H1 (cell line): ENCODE results near the gene CLBA1. TPM values are rescaled to one million over a fixed set of nuclear protein-coding genes. Genes with fewer than 3 reads are reported as not detected.

Experiments
- CTCF ChIA-PET: fragments of 300-600 bp; sonication (Branson Sonifier 250); formaldehyde crosslinking; loops from one replicate; lab custom pipeline; 2021; ENCODE audit not compliant: partially characterized antibody; lab: Charles Lee
- POLR2A ChIA-PET: fragments of 300-600 bp; sonication (Branson Sonifier 250); formaldehyde crosslinking; loops from one replicate; lab custom pipeline; 2021; ENCODE audit warnings: inconsistent platforms; ENCODE audit not compliant: partially characterized antibody; lab: Charles Lee
- DNase-seq, 2 experiments: peaks; one replicate each; pipeline versions ENCODE4 v3.0.0 to v3.0.0-alpha.2; 2010 to 2022; ENCODE audit warnings: low spot score in 2 of 2, low read depth in 1 of 2, mixed read lengths in 1 of 2
- FAIRE-seq: peaks from 2 replicates; lab custom pipeline; 2011; peaks lifted over from hg19 to GRCh38; lab: Jason Lieb, UNC
- H2AFZ ChIP-seq: 2 replicates; pipeline ENCODE4 v1.8.1; 2012; ENCODE audit warnings: low read length, inconsistent platforms
- H2AK5ac ChIP-seq: 2 replicates; pipeline ENCODE4 v1.6.1; 2013; ENCODE audit warnings: low read depth, low read length
- H2BK120ac ChIP-seq: replicated peaks from 2 replicates; pipeline ENCODE3; 2013; ENCODE audit warnings: low read depth, low read length, inconsistent platforms
- H2BK12ac ChIP-seq: 2 replicates; pipeline ENCODE4 v1.6.1; 2013; ENCODE audit warnings: low read depth, low read length
- H2BK15ac ChIP-seq: 2 replicates; pipeline ENCODE4 v1.6.1; 2013; ENCODE audit warnings: low read length
- H2BK20ac ChIP-seq: 2 replicates; pipeline ENCODE4 v1.6.1; 2013; ENCODE audit warnings: low read length
- H2BK5ac ChIP-seq: 2 replicates; pipeline ENCODE4 v1.6.1; 2013; ENCODE audit warnings: low read depth, low read length
- H3K14ac ChIP-seq: 2 replicates; pipeline ENCODE4 v1.6.1; 2013; ENCODE audit warnings: inconsistent platforms; ENCODE audit not compliant: insufficient read length
- H3K18ac ChIP-seq: 2 replicates; pipeline ENCODE4 v1.6.1; 2013; ENCODE audit warnings: low read length; ENCODE audit errors: extremely low read depth
- H3K23ac ChIP-seq: 2 replicates; pipeline ENCODE4 v1.6.1; 2013; ENCODE audit warnings: inconsistent platforms; ENCODE audit not compliant: insufficient read length
- H3K23me2 ChIP-seq: 2 replicates; pipeline ENCODE4 v1.6.1; 2013; ENCODE audit warnings: low read depth, low read length
- H3K27ac ChIP-seq: 2 replicates; pipeline ENCODE4 v1.6.1; 2011; ENCODE audit warnings: low read depth, low read length, inconsistent platforms
- H3K27me3 ChIP-seq, 4 experiments: replicated peaks in 1 of 4; 1 replicate in 1 of 4; 2 replicates in 3 of 4; pipeline versions ENCODE4 v1.6.1 to v1.8.1; 2011 to 2013; ENCODE audit warnings: low read length in 3 of 4, mild to moderate bottlenecking in 3 of 4, inconsistent platforms in 2 of 4, mixed read lengths in 2 of 4, moderate library complexity in 1 of 4; ENCODE audit not compliant: control insufficient read depth in 3 of 4, insufficient read depth in 3 of 4; ENCODE audit errors: extremely low read depth in 1 of 4
- H3K36me3 ChIP-seq, 4 experiments: 2 replicates each; pipeline versions ENCODE4 v1.6.1 to v1.8.1; 2011 to 2013; ENCODE audit warnings: mild to moderate bottlenecking in 4 of 4, low read length in 3 of 4, moderate library complexity in 2 of 4, control low read depth in 1 of 4, inconsistent platforms in 1 of 4; ENCODE audit not compliant: insufficient read depth in 4 of 4, control insufficient read depth in 2 of 4
- H3K4ac ChIP-seq: replicated peaks from 2 replicates; pipeline ENCODE3; 2013; ENCODE audit warnings: low read length, low read depth, mixed read lengths, inconsistent platforms; ENCODE audit not compliant: insufficient read length
- H3K4me1 ChIP-seq, 4 experiments: replicated peaks in 1 of 4; 1 replicate in 1 of 4; 2 replicates in 3 of 4; pipeline versions ENCODE4 v1.6.1 to v1.8.1; 2011 to 2013; ENCODE audit warnings: low read length in 3 of 4, inconsistent platforms in 2 of 4, mixed read lengths in 1 of 4; ENCODE audit not compliant: insufficient read depth in 4 of 4, control insufficient read depth in 3 of 4
- H3K4me2 ChIP-seq, 2 experiments: 2 replicates each; pipeline versions ENCODE4 v1.6.1 to v1.8.1; 2011 to 2013; ENCODE audit warnings: low read depth in 2 of 2, low read length in 2 of 2, control low read depth in 1 of 2, inconsistent platforms in 1 of 2, mild to moderate bottlenecking in 1 of 2; ENCODE audit not compliant: insufficient read depth in 1 of 2
- H3K4me3 ChIP-seq, 4 experiments: fragments of 200-600, 300-600 bp in 1 of 4; sonication (generic), shearing (Covaris generic), sonication (Bioruptor Twin) in 1 of 4; 2 replicates each; pipeline versions ENCODE4 v1.5.1 to v1.8.1; 2011 to 2016; ENCODE audit warnings: low read length in 4 of 4, low read depth in 3 of 4, control low read depth in 2 of 4, inconsistent platforms in 2 of 4, mild to moderate bottlenecking in 2 of 4, mixed read lengths in 1 of 4, moderate library complexity in 1 of 4; ENCODE audit not compliant: insufficient read depth in 2 of 4; ENCODE audit errors: extremely low read depth in 1 of 4
- H3K56ac ChIP-seq: replicated peaks from 2 replicates; pipeline ENCODE3; 2013; ENCODE audit warnings: low read depth, mild to moderate bottlenecking, mixed read lengths, low read length, inconsistent platforms; ENCODE audit not compliant: insufficient read length
- H3K79me1 ChIP-seq: 2 replicates; pipeline ENCODE4 v1.6.1; 2013; ENCODE audit warnings: low read depth, low read length, control low read depth
- H3K79me2 ChIP-seq, 2 experiments: 2 replicates each; pipeline versions ENCODE4 v1.6.1 to v1.8.1; 2012 to 2013; ENCODE audit warnings: low read length in 2 of 2, mild to moderate bottlenecking in 2 of 2, inconsistent platforms in 1 of 2; ENCODE audit not compliant: insufficient read depth in 2 of 2, control insufficient read depth in 1 of 2
- H3K9ac ChIP-seq, 4 experiments: replicated peaks in 1 of 4; 1 replicate in 1 of 4; 2 replicates in 3 of 4; pipeline versions ENCODE4 v1.6.1 to v1.8.1; 2011 to 2013; ENCODE audit warnings: low read depth in 3 of 4, low read length in 3 of 4, control low read depth in 2 of 4, mild to moderate bottlenecking in 2 of 4, moderate library complexity in 2 of 4, inconsistent platforms in 1 of 4; ENCODE audit errors: extremely low read depth in 1 of 4
- H3K9me3 ChIP-seq, 2 experiments: 2 replicates each; pipeline versions ENCODE4 v1.6.1 to v1.8.1; 2012 to 2013; ENCODE audit warnings: mild to moderate bottlenecking in 2 of 2, moderate library complexity in 2 of 2, control low read depth in 1 of 2, inconsistent platforms in 1 of 2, low read depth in 1 of 2, low read length in 1 of 2, mixed read lengths in 1 of 2; ENCODE audit not compliant: insufficient read depth in 2 of 2
- H4K20me1 ChIP-seq, 2 experiments: replicated peaks in 1 of 2; 2 replicates each; pipeline versions ENCODE3 to v1.8.1; 2011 to 2013; ENCODE audit warnings: inconsistent platforms in 2 of 2, low read length in 2 of 2, mild to moderate bottlenecking in 1 of 2; ENCODE audit not compliant: insufficient read depth in 2 of 2, control insufficient read depth in 1 of 2
- H4K5ac ChIP-seq: 2 replicates; pipeline ENCODE4 v1.6.1; 2013; ENCODE audit warnings: low read length, low read depth, mixed read lengths, inconsistent platforms; ENCODE audit not compliant: insufficient read length
- H4K8ac ChIP-seq: 2 replicates; pipeline ENCODE4 v1.8.0; 2013; ENCODE audit warnings: mild to moderate bottlenecking, moderate library complexity, low read length, inconsistent platforms; ENCODE audit not compliant: insufficient read depth; ENCODE audit errors: extremely low read depth
- H4K91ac ChIP-seq: replicated peaks from 2 replicates; pipeline ENCODE3; 2013; ENCODE audit warnings: low read length, mixed read lengths, inconsistent platforms; ENCODE audit not compliant: insufficient read length
- CBX8 ChIP-seq: fragments of 300-800, 300-1000 bp; sonication (generic); IDR thresholded peaks from 2 replicates; pipeline ENCODE4 v1.7.1; 2016; ENCODE audit warnings: low read depth, low read length, borderline replicate concordance
- CEBPB ChIP-seq: IDR thresholded peaks from 2 replicates; pipeline ENCODE4 v1.6.1; 2012; ENCODE audit warnings: low read depth, low read length
- CHD2 ChIP-seq: IDR thresholded peaks from 2 replicates; pipeline ENCODE4 v1.6.1; 2012; ENCODE audit warnings: low read length, improper control_type of control experiment
- CREB1 ChIP-seq: IDR thresholded peaks from 2 replicates; pipeline ENCODE4 v1.6.1; 2012; ENCODE audit warnings: inconsistent platforms
- CTBP2 ChIP-seq: IDR thresholded peaks from 2 replicates; pipeline ENCODE4 v1.7.0; 2011; ENCODE audit warnings: borderline replicate concordance, mild to moderate bottlenecking, moderate library complexity, mixed read lengths, low read length; ENCODE audit not compliant: insufficient read depth, insufficient read length
- HDAC2 ChIP-seq, 2 experiments: fragments of 300-600 bp in 1 of 2; sonication (generic) in 1 of 2; IDR thresholded peaks; 2 replicates each; pipeline ENCODE4 v1.6.1; 2011 to 2012; ENCODE audit warnings: low read depth in 2 of 2, low read length in 2 of 2, mild to moderate bottlenecking in 2 of 2, moderate library complexity in 2 of 2, borderline replicate concordance in 1 of 2, inconsistent platforms in 1 of 2
- PHF8 ChIP-seq: fragments of 200-600 bp; sonication (generic); conservative IDR thresholded peaks from 2 replicates; pipeline ENCODE4 v1.7.1; 2012; ENCODE audit warnings: low read depth, mild to moderate bottlenecking, inconsistent platforms, low read length, moderate library complexity
- POLR2A ChIP-seq, 2 experiments: IDR thresholded peaks; 1 replicate in 1 of 2; 2 replicates in 1 of 2; pipeline ENCODE4 v1.6.1; 2011; ENCODE audit warnings: low read depth in 2 of 2, low read length in 2 of 2, mild to moderate bottlenecking in 2 of 2; ENCODE audit errors: control extremely low read depth in 1 of 2
- SIN3A ChIP-seq, 2 experiments: IDR thresholded peaks in 1 of 2; conservative IDR thresholded peaks in 1 of 2; 2 replicates each; pipeline ENCODE4 v1.6.1; 2011 to 2012; ENCODE audit warnings: low read length in 2 of 2, improper control_type of control experiment in 1 of 2, low read depth in 1 of 2, mild to moderate bottlenecking in 1 of 2
- SIRT6 ChIP-seq: IDR thresholded peaks from one replicate; pipeline ENCODE4 v1.7.1; 2012; ENCODE audit warnings: low read length, inconsistent platforms
- TAF7 ChIP-seq: optimal IDR thresholded peaks from 2 replicates; pipeline ENCODE3; 2011; ENCODE audit warnings: low read depth, mild to moderate bottlenecking, inconsistent platforms, low read length, moderate library complexity, borderline replicate concordance
- WGBS, 2 experiments: shearing (Covaris generic) in 1 of 2; methylation state at CpG; one replicate each; pipeline versions ENCODE4 v1.1.6 to v1.1.7; 2013 to 2015; ENCODE audit warnings: low lambda C conversion rate in 2 of 2, mixed read lengths in 2 of 2, inconsistent platforms in 1 of 2, low coverage in 1 of 2, missing lambda C conversion rate in 1 of 2; ENCODE audit not compliant: insufficient replicate concordance in 2 of 2, insufficient coverage in 1 of 2, insufficient read length in 1 of 2; ENCODE audit errors: extremely low coverage in 1 of 2, missing lambda C conversion rate in 1 of 2; 5-methylcytosine and 5-hydroxymethylcytosine counted together
- polyA plus RNA-seq, 7 experiments: library from polyadenylated mRNA; depleted of rRNA in 3 of 7; stranded (reverse) in 5 of 7; unstranded in 2 of 7; fragments of >200 nt in 5 of 7; fragments of 200-250 nt in 2 of 7; gene quantifications; 1 replicate in 5 of 7; 2 replicates in 1 of 7; 4 replicates in 1 of 7; pipeline versions ENCODE4 v1.2.1 to v1.2.3, GENCODE V29; 2011 to 2013; ENCODE audit warnings: missing spikeins in 2 of 7, mixed read lengths in 2 of 7
- total RNA-seq: library from RNA; stranded (reverse); fragmentation: NEBNext Ultra II Directional; extraction: Animal tissue kit (Norgen Biotek cat#: 25700); gene quantifications from 2 replicates; pipeline ENCODE4 v1.2.1, GENCODE V29; 2021
- TF ChIP-seq, protein P1 (sequence below): IDR thresholded peaks from 2 replicates; pipeline ENCODE4 v1.6.1; 2011; ENCODE audit warnings: low read length, improper control_type of control experiment
- TF ChIP-seq, protein P2 (sequence below): IDR thresholded peaks from 2 replicates; pipeline ENCODE4 v1.6.1; 2012; ENCODE audit warnings: inconsistent platforms

CLBA1 gene
- total and polyA plus RNA-seq, 2 of the 8 experiments (the other 6 are each of a cell fraction or from before 2014, with no cell fraction given), result 1.6 to 2.4 TPM

DNA sequence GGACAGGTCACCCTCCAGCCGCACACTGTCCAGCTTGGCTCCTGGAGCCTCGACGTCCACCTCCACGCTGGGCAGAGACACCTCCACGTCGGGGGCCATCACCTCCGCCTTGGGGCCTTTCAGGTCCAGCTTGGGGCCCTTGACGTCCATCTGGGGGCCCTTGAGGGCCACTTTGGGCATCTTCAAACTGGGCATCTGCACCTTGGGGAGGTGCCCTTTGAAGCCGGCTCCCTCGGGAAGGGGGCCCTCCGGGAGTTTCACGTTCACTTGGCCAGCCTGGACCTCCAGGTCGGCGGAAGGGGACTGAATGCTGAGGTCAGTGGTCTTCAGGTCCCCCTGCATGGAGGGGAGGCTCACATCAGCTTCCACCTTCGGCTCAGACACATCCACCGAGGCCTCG, 35.6 kb upstream of the CLBA1 start:
- Histone ChIP-seq H3K79me1 (no peaks in the 10 kb centered on the region), H3K14ac (no peak overlapping the region), H3K36me3 (no peaks in the 10 kb centered on the region), H3K79me2 (no peaks in the 10 kb centered on the region), H3K4me1 (no peaks in the 10 kb centered on the region), H3K9ac (no peak overlapping the region), H3K18ac (no peak overlapping the region), H3K4me3 (no peak overlapping the region), H2BK20ac (no peak overlapping the region), H2BK120ac (no peak overlapping the region), H3K9me3 (peaks cover 0 to 56% of the 10 kb centered on the region in 2 experiments; a peak in 1 of 4 replicates), H4K20me1 (no peaks in the 10 kb centered on the region), H4K91ac (no peak overlapping the region), H2BK15ac (no peak overlapping the region), H2BK5ac (no peak overlapping the region), H3K56ac (no peak overlapping the region), H3K27me3 (no peaks in the 10 kb centered on the region)
- no peak for FAIRE-seq
- POLR2A ChIA-PET, result no interaction called here
- WGBS, 2 experiments, result 73% methylated on average over 16 of the region's 17 CpGs; no CpG with 5 or more reads in 1 of the 2 experiments
- TF ChIP-seq, protein P1, sequence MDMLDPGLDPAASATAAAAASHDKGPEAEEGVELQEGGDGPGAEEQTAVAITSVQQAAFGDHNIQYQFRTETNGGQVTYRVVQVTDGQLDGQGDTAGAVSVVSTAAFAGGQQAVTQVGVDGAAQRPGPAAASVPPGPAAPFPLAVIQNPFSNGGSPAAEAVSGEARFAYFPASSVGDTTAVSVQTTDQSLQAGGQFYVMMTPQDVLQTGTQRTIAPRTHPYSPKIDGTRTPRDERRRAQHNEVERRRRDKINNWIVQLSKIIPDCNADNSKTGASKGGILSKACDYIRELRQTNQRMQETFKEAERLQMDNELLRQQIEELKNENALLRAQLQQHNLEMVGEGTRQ, result no peak
- TF ChIP-seq CTBP2, result no peak
- no peak for TF ChIP-seq CBX8
- TF ChIP-seq SIRT6, result no peak
- TF ChIP-seq CHD2, result no peak
- TF ChIP-seq PHF8, result no peak
- no peak for TF ChIP-seq HDAC2 (IDR thresholded peaks at IDR 0.05; ENCODE audit: borderline replicate concordance in 1 of 2, low read depth in 2 of 2, low read length in 2 of 2)
- TF ChIP-seq, protein P2, sequence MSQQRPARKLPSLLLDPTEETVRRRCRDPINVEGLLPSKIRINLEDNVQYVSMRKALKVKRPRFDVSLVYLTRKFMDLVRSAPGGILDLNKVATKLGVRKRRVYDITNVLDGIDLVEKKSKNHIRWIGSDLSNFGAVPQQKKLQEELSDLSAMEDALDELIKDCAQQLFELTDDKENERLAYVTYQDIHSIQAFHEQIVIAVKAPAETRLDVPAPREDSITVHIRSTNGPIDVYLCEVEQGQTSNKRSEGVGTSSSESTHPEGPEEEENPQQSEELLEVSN, result no peak
- TF ChIP-seq CEBPB, result no peak
- no peak for TF ChIP-seq TAF7
- TF ChIP-seq SIN3A (conservative IDR thresholded peaks at IDR 0.05 in 1 of 2, IDR thresholded peaks at IDR 0.05 in 1 of 2; ENCODE audit: low read depth in 1 of 2, low read length in 2 of 2), result no peak
- no peak for TF ChIP-seq CREB1
- no peak for TF ChIP-seq POLR2A (IDR thresholded peaks at IDR 0.05; ENCODE audit: control extremely low read depth in 1 of 2, low read depth in 2 of 2, low read length in 2 of 2)
- TF ChIP-seq, all 59 proteins: peak for 0
- H3K4me2 ChIP-seq, result no peak overlapping the region
- no peak overlapping the region for H4K8ac ChIP-seq
- no peak overlapping the region for H3K23ac ChIP-seq
- no peak overlapping the region for H2AK5ac ChIP-seq
- H3K4ac ChIP-seq, result no peak overlapping the region
- H3K23me2 ChIP-seq, result no peaks in the 10 kb centered on the region
- H4K5ac ChIP-seq, result no peak overlapping the region
- H3K27ac ChIP-seq, result no peak overlapping the region
- H2BK12ac ChIP-seq, result no peak overlapping the region
- CTCF ChIA-PET, result no interaction called here
- H2AFZ ChIP-seq, result no peak overlapping the region
- DNase-seq, result no peak
